Uterus (tissue), 4 donors: Measurements from ENCODE around the gene PFKFB1. TPM values are rescaled to one million over a fixed set of nuclear protein-coding genes. Genes with fewer than 3 reads are reported as not detected.

Experiments used
- DNase-seq, 2 donors: peaks; one replicate each; pipeline ENCODE4 v3.0.0-alpha.2; 2019 to 2020
- H3K27ac ChIP-seq, 2 donors: fragments of 200-600 bp; sonication (generic); 1 replicate in 1 of 2; 2 replicates in 1 of 2; pipeline ENCODE4 v1.5.1; 2016 to 2018
- H3K27me3 ChIP-seq, 2 donors: fragments of 200-600 bp; sonication (generic); one replicate each; pipeline ENCODE4 v1.5.1; 2018 to 2019; ENCODE audit warnings: control low read depth in 1 of 2
- H3K36me3 ChIP-seq, 2 donors: fragments of 200-600 bp; sonication (generic); one replicate each; pipeline ENCODE4 v1.5.1; 2019; ENCODE audit warnings: control low read depth in 1 of 2
- H3K4me1 ChIP-seq, 2 donors: fragments of 200-600 bp; sonication (generic); one replicate each; pipeline ENCODE4 v1.5.1; 2018 to 2019; ENCODE audit warnings: control low read depth in 1 of 2
- H3K4me3 ChIP-seq, 2 donors: fragments of 200-600 bp; sonication (generic); 1 replicate in 1 of 2; 2 replicates in 1 of 2; pipeline ENCODE4 v1.5.1; 2018 to 2019; ENCODE audit warnings: mild to moderate bottlenecking in 1 of 2
- H3K9me3 ChIP-seq, 2 donors: fragments of 200-600 bp; sonication (generic); one replicate each; pipeline ENCODE4 v1.5.1; 2019; ENCODE audit warnings: control low read depth in 1 of 2
- CTCF ChIP-seq, 4 experiments: fragments of 200-600 bp in 2 of 4; fragments of 450-650 bp in 2 of 4; sonication (generic) in 2 of 4; IDR thresholded peaks; one replicate each; pipeline ENCODE4 v1.5.1; 2016 to 2019; ENCODE audit warnings: antibody characterized with exemption in 4 of 4, mild to moderate bottlenecking in 2 of 4, moderate library complexity in 1 of 4
- POLR2A ChIP-seq, 2 donors: fragments of 450-650 bp; IDR thresholded peaks; one replicate each; pipeline ENCODE4 v1.6.1; 2016; ENCODE audit warnings: antibody characterized with exemption in 2 of 2, mild to moderate bottlenecking in 1 of 2, moderate library complexity in 1 of 2
- intact Hi-C: fragments of 100-400 bp; cut with DNase I; formaldehyde crosslinking; loops from one replicate; pipeline ENCODE4 v1.15.1; 2023; ENCODE audit warnings: low total_unique reads
- small RNA-seq: library from RNA; depleted of rRNA; stranded (forward); fragments of <200 nt; gene quantifications from one replicate; pipeline ENCODE3, GENCODE V24; 2016
- total RNA-seq, 4 donors: library from RNA; depleted of rRNA in 3 of 4; stranded (reverse); fragments of >200 nt in 3 of 4; gene quantifications; one replicate each; pipeline versions ENCODE4 v1.1.0 to v1.2.4, GENCODE V29; 2014 to 2023
- donor health status: DM: yes; HTN: yes; CAD: no.

Gene PFKFB1
- total RNA-seq, 4 donors from 2014 or later, result not detected

DNA sequence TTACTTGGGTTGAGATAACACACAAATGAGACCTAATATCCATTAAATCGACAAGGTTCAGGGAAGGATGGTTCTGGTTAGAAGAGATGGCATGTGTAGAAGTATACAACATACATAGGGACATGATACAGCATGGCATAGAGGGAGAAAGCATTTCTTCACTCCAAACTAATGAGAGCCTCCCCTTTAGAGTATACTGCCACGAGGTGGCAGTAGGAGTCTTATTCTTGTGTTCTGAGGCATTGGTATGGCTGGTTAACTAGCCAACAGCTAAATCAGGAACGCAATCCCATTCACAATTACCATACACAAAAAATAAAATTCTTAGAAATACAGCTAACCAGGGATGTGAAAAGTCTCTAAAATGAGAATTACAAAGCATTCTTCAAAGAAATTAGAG lies 102.4 kb downstream of the PFKFB1 start:
- DNase-seq, result no peak
- Histone ChIP-seq H3K9me3 (no peaks in the 10 kb centered on the region), H3K27ac (no peak overlapping the region), H3K4me3 (no peak overlapping the region), H3K27me3 (no peaks in the 10 kb centered on the region), H3K4me1 (no peaks in the 10 kb centered on the region), H3K36me3 (no peaks in the 10 kb centered on the region)
- intact Hi-C loops, result no loop called here
- TF ChIP-seq CTCF (IDR thresholded peaks at IDR 0.05) (no peak), POLR2A (IDR thresholded peaks at IDR 0.05) (no peak)

DNA sequence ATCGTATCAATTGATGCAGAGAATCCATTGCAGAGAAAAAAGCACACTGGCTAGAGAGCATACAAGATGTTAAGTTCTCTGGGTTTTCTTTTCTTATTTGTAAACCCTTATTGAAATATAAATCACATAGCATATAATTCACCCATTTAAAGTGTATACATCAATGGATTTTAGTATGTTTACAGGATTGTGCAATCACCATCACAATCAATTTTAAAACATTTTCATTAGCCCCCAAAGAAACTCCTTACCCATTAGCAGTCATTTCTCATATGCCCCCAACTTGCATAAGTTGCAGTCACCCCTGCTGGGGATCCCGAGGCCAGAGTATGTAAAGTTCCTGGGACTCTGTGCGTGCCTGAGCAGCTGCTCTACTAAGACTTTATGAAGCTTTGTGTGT lies 108.2 kb downstream of the PFKFB1 start:
- DNase-seq, result no peak
- H3K4me3 ChIP-seq, result no peak overlapping the region
- H3K4me1 ChIP-seq, result no peaks in the 10 kb centered on the region
- H3K9me3 ChIP-seq, result no peaks in the 10 kb centered on the region
- H3K27me3 ChIP-seq, result no peaks in the 10 kb centered on the region
- no peaks in the 10 kb centered on the region for H3K36me3 ChIP-seq
- H3K27ac ChIP-seq, result no peak overlapping the region
- TF ChIP-seq POLR2A (IDR thresholded peaks at IDR 0.05) (no peak), CTCF (IDR thresholded peaks at IDR 0.05) (no peak)
- intact Hi-C loops, result no loop called here

Small RNAs within 50 kb of the gene (small RNA-seq; reads per million reads assigned to genes)
- gene RF00614, result not detected

Other genes with a start within 250 kb of the PFKFB1 start
- not detected for gene ITIH6, start 195.9 kb downstream of the PFKFB1 start, total RNA-seq
- 100 to 1,000 TPM; 108 to 681 (median 164) TPM for gene MAGED2, start 186.4 kb downstream of the PFKFB1 start, total RNA-seq
- 10 to 100 TPM; 20.0 to 80.7 (median 29.1) TPM for gene TRO, start 73.4 kb downstream of the PFKFB1 start, total RNA-seq
- 1 to 10 TPM; 1.0 to 9.5 (median 5.1) TPM for gene APEX2, start 6.2 kb upstream of the PFKFB1 start, total RNA-seq
- 10 to 100 TPM in 2 of 4 donors, 1 to 10 TPM in 1, not detected in 1; 2.1 to 23.0 (median 15.6) TPM for gene ALAS2, start 36.8 kb upstream of the PFKFB1 start, total RNA-seq
- not detected for gene PAGE2B, start 80.8 kb upstream of the PFKFB1 start, total RNA-seq
- not detected for gene PAGE2, start 94.8 kb upstream of the PFKFB1 start, total RNA-seq
- 1 to 10 TPM in 1 of 4 donors, not detected in 3; 1.2 TPM for gene PAGE5, start 226.2 kb upstream of the PFKFB1 start, total RNA-seq